Ureter (tissue), 1 donor: ENCODE data around the gene UNCX. TPM values are rescaled to one million over a fixed set of nuclear protein-coding genes. Genes with fewer than 3 reads are reported as not detected.

ENCODE experiments used
- DNase-seq: peaks from one replicate; pipeline ENCODE4 v3.0.0-alpha.2; 2020; ENCODE audit warnings: low spot score
- total RNA-seq: library from RNA; stranded (reverse); gene quantifications from one replicate; pipeline ENCODE4 v1.2.4, GENCODE V29; 2023
- donor health status: DM: yes; HTN: yes; CAD: no.

The UNCX gene
- total RNA-seq, 1 donor from 2014 or later, result not detected

DNA sequence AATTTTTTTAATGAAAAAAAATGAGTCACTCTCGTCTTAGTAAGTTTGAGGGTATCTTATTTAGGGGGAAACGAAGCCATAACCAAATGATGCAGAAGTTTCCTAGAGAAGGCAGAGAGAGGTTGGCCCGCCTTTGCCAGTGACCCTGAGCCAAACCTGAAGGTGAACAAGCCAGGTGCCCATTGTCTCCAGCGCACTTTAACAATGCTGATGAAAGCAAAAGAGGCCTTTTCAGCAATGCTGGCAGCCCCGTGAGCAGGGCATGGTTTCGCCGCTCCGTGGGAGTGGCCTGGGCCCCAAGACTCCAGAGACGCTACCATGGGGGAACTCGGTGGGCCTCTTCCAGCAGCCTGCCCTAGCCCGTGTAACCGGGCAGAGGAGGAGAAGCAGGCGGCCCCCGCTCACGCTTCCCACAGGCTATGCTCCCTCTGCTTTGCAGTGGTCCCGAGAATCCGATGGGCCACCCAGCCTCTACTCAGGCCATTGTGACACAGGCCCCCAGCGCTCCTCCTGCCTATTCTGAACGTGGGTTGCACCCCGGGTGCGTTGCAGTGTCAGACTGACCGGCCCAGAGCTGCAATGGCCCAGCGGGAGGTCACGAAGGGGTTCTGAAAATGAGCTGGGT, 14.0 kb upstream of the UNCX start:
- no peak for DNase-seq

DNA sequence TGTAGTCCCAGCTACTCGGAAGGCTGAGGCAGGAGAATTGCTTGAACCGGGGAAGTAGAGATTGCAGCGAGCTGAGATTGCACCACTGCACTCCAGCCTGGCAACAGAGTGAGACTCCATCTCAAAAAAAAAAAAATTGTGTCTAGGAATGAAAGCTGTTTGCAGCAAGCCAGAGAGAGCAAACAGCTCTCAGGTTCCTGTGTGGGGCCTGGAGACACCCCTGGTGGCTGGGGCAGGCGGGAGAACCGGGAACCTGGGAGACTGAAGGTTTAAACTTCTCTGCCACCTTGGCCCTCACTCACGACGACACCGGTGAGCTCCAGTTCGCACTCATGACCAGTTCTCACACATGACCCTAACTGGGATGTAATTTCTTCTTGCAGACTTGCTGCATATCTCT, 13.2 kb upstream of the UNCX start:
- no peak for DNase-seq

DNA sequence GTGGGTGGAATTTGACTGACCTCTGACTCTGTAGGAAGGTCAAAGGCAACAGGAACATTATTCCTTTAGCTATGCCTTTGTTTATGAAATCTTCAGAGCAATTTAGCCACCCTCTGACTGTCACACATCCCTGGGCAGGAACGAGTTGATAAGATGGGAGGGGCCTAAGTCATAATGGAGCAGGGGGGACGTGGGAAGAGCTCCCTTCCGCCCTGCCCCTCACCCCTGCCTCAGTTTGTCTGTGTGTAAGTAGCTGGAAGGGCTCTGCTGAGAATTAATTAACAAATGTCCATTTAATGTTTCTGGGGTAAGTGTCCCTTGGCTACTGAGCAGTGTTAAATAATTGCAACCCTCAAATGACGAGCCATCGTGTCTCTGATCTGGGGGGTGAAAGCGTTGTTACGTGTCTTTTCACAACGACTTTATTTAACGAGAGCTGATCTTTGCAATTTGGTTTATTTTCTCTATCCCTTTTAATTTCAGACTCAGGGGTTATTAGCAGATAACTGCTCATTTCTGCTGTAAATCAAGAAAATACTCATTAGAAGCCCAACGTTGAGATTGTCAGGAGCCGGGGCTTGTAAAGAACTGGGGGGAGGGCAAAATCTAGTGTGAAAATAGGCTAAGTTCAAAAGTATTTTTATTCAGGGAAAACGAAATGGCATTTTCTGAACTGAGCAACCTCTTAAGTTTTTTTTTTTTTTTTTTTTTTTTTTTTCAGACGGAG, 12.5 kb upstream of the UNCX start:
- no peak for DNase-seq

DNA sequence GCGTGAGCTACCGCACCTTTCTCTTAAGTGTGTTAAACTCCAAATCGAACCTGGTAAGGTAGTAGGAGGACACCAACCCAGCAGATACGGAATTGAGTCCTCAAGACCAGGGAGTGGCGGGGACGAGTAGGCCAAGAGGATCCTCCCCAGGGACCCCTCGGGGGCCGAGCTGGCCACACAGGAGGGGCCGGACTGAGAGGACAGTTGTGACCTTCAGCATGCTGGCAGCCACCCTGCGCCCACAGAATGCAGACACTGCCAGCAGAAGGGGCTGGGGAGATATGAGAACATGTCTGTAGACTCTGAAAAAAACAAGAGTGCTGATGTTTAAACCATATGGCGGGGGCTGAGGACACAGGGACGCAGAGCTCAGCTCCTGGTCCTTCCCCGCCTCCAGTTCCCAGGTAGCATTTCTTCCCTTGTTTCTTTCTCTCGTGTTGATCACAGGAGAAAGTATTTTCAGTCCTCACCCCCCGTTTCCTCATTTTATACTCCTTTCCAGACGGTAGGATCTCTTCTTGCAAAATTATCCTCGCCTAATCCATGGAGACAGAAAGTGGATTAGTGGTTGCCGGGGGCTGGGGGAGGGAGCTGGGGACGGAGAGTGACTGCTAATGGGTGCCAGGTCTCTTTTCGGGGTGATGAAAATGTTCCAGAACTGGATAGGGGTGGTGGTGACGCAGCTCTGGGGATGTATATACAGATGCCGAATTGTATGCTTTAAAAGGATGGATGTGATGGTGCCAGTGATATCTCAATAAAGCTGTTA, 11.5 kb upstream of the UNCX start:
- no peak for DNase-seq

DNA sequence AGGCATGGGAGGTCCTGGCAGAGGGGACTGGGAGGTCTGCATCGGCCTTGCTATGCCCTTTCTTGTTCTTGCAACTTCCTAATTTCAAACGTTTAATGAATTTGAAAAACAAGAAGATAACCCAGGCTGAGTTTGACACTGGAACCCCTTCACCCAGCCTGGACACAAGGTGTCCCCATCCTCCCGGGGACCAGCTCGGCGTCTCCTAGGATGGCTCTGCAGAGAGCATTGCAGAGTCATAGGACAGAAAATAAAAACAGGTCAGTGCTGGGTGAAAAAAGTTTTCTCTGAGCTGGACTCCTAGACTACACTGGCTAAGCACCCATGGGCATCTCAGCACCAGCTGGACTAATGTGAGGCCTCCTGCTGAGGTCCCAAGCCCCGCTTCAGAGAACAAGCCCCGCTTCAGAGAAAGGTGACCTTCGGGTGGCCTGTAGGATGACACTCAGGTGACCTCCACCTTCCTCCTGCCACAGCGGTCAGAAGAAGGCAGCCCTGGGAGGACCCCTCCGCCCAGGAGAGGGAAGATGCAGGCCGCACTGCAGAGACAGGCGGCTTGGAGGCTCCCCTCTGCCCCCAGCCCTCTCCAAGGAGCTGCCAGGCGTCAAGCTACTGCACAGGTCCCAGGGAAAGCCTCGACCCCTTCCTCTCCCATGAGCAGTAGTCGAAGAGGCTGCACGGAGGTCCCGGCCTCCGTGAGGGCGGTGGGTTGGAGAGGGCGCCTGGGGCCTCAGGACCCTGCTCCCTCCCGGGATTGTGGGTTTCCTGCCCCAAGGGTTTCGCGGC, 9.3 kb upstream of the UNCX start:
- no peak for DNase-seq

DNA sequence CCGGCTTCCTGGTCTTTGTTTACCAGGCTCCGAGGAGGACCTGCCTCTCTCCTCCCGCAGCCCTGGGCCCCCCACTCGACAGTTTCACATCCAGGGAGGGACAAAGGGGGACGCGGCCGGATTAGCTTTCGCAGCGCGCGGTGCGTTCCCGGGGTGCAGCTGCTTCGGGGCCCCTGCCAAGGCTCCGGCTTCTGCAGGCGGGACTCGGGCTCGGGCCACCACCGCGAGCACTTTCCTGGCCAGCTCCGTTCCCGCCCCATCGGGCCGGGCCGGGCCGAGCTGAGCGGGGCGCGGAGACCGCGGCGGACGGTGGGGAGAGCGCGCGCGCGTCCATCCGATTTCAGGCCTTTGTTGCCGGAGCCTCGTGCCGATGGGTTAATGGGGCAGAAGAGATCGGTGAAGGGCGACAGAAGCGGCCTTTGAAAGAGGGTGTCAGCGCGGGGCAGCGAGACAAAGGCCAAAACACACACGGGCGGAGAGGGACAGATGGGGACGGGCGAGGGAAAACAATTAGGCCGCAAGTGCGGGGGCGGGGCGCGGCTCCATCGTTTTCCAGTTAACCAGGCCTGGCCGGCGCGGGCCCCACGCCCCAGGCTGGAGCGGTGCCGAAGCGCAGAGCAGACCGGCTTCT, 8.5 kb upstream of the UNCX start:
- DNase-seq, result no peak

DNA sequence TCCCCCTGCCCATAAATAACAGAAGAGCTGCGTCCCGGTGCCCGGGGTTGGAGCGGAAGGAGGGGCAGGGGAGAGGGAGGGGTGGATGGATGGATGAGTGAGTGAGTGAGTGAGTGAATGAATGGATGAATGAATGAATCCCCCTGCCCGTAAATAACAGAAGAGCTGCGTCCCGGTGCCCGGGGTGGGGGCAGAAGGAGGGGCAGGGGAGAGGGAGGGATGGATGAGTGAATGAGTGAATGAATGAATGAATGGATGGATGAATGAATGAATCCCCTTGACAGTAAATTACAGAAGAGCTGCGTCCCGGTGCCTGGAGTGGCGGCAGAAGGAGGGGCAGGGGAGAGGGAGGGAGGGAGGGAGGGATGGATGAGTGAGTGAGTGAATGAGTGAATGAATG, 7.6 kb upstream of the UNCX start:
- no peak for DNase-seq

DNA sequence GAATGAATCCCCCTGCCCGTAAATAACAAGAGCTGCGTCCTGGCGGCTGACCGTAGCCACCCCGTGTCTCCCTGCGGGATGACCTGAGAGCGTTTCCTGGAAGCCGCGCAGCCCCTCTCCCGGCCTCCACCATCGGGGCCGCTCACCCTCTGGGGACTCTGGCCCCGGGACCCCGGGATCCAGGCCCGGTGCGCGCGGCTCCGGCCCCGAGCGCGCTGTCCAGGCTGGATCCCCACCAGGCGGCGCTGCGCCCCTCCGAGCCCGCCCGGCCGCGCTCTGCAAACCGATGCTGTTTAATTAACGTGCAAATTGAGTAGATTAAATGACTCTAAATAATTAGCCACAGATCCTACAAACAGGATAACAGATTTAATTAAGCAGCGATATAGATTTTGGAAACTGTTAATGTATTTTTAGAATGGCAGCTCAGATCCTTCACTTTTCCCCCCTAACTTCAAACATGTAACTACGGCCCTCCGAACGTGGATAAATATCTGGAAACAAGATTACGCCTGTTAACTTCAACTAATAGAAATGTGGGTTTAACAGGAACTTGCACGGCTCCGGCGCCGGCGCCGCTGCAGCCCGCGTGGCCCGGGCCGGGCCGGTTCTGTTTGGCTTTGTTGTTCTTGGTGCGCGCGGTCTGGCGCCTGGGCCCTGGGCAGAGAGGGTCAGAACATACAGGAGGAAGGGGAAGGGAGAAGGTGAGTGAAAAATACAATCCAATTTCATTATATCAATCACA, 7.1 kb upstream of the UNCX start:
- DNase-seq, result no peak

DNA sequence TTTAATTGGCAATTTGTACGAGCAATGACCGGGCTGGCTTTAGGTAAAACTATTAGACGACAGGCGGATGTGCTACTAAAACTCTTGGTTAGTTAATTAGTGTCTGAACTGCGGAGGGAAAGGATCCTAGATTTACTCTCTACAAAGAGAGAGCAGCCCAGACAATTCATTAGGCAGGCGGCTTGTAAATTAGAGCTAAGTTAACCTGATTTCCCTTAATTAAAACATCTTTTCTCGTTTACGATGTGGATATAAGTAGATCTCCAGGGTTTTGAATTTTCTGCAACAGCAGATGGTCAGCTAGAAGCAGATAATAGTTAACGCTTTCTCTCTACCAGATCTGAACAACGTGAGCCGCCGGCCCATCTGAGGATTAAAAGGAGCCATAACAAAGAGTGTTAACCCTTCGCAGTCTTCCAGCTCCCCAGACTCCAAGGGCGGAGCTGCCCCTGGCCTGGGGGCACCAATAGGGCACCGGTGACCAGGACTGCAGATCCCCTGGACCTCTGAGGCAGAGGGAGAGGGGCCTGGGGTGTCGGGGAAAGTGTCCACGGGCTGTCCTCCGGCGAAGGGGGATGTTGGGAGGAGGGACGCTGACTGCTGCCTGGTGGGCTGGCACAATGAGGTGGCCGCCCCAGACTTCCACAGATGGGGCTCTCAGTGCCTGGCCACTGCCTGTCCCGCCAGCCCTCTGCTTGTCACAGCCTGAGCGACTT, 6.3 kb upstream of the UNCX start:
- DNase-seq, result no peak

DNA sequence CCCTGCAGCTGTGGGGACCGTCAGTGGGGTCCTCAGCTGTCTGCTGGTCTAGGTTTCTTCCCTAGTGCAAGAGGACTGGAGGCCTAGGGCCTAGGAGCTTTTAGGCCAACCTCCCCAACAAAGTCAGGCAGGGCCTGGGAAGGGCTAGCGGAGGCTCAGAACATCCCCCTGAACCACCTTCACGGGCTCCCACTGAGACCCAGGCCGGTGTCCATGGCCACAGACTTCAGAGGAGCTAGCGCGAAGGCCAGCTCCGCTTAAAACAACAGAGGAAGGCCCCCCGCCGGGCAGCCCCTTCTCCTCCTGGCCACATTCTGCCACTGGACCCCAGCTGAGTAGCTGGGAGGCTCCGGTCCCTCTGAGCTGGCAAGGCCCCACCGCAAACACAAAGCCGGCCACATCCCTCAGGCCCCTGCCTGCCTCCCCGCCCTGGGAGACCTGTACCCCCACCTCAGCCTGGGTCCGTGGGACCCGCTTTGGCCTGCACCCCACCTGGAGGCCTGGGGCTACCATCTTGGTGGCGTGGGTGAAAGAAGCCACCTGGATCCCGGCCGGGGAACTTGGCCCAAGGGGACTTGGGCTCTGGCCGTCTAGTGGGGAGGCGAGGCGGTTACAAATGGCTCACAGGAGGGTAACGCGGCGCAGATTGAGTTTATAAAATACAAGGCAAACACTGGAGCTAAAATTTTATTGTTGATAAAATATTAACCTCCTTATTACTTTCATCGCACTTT, 5.4 kb upstream of the UNCX start:
- DNase-seq, result no peak

DNA sequence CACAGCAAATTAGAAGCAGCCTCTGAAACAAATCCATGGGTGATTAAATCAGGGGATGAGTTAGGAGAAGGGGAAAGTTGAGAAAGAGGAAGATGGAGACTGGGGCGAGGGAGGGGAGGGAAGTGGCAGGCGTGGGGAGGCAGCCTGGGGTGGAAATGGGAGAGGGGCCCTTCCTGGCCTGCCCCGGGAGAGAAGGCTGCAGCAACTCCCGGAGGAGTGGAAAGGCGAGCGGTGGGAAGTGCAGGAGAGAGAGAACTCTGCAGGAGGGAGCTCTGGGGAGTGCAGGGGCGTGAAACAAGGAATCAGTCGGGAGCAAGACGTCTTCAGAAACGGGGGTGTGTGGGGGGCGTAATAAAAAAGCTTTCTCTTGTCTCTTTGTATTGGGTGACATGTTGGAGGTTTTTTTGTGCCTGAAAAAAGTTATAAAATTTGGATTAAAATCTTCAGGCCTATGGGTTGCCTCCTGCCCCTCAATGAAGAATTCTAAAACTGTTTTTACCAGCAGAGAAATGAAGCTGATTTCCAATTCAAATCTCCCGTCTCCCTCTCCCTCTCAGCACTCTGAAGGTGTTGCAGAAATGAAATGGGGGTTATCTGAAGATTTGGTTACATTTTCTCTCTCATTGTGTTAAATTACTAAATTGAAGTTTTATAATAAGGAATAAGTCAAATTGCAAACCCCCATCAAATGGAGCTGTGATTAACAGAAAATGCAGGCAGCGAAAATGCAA, 4.7 kb upstream of the UNCX start:
- DNase-seq, result no peak

DNA sequence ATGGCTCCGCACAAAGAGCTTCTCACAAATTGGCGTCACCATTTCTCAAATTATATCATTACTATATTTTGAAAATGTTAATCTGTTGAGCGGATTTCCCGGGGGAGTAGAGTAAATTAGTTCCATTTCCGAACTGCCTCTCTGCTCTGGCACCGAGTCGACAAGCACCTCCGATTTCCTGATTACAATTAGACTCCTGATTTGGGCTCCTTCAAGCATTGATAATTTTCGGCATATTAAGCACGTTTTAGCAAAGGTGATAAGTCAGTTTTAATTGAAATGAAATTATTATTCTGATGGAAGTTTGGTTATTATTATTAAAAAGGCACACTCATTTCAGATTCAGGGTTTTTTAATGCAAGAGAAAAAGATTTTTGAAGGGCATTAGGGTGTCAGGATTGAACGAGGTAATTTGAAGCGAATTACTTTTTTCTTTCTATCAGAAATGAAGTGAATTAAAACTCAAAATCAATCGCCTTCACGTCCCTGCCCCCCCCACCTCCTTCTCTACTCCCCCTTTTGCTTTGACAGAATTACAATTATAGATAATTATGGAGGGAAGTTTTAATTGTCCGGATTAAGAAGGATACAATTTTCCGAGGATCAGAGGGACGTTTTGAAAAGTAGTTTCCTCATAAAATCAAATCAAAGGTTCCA, 4.0 kb upstream of the UNCX start:
- DNase-seq, result no peak

DNA sequence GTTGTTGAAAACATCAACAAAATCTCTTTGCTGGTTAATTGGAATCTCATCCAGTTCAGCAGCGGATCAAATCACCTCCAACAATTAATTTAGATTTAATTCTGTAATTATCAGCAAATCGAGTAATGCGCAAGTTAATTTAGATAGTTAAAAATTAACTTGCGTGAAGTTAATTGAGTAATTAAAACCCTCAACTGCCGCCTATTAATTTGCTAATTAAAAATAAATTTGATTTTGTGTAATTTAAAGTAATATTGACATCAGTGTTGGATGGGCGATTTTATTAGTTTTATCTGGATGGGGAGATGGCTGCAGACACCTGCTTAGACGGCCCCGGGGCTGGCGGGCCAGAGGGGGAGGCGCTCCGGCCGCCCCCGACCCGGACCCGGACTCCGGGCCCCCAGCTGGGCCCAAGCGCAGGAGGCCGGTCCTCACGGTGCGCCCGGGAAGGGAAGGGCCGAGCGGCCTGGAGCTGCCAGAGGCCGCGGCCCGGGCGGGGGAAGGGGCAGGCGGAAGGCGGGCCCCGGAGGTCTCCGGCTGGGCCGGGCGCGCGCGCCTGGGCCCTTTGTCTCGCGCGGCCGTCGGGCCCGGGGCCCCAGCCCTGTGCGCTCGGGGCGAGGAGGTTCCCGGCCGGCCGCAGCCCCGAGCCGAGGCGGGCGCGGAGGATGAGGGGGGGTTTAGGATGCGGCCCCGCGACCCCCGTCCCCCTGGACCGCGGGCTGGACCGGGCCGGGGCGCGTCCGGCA, 3.3 kb upstream of the UNCX start:
- DNase-seq, result no peak

DNA sequence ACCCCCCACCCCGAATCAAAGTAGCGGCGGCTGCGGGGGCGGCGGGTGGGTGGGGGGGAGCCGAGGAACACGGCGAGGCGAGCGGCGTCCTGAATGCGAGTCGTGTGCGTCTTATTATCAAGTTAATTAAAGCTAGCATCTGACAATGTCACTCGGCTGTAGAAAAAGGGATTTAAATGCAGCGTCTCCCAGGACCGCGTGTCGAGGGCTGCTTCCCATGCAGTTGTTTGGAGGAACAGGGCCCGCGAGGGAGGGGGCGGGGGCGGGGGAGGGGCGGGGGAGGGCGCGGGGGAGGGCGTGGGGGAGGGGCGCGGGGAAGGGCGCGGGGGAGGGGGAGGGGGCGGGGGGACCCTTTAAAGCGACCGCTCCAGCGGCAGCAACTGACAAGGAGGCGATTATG, 2.7 kb upstream of the UNCX start:
- no peak for DNase-seq

DNA sequence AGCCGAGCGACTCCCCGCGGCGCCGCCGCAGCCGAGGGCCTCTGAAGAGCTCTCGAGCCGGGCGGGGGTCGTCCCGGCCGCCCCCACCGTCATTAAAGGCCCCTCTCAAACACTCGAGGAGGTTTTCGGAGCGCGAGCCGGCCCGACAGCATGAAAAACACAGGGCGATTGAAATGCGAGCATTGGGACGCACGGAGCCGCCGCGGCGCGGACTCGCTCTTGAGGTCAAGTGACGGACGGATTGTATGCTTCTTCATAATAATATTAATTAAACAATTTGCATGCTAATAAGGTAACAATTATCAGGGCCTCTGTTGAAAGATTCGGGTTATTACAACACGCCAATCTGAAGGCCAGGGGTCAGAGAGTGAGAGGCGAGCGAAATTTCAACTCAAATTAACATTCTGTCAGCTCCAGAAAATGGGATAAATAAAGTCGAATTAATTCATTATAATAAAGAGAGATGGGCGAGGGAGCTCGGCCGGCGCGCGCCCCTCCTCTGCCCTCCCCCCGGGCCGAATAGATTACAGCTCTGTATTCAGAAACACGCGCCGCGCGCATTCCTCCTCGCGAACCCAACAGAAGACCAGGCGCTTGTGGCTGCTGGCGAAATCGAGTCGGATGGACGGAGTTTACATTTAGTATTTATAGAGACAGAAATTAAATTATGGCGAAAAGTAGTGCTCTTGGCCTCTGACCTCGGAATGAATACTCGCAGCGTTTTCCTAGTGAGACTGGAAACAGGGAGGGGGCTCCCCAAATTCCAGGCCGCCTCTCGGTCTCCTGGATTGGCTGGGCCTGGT, 2.1 kb upstream of the UNCX start:
- no peak for DNase-seq

DNA sequence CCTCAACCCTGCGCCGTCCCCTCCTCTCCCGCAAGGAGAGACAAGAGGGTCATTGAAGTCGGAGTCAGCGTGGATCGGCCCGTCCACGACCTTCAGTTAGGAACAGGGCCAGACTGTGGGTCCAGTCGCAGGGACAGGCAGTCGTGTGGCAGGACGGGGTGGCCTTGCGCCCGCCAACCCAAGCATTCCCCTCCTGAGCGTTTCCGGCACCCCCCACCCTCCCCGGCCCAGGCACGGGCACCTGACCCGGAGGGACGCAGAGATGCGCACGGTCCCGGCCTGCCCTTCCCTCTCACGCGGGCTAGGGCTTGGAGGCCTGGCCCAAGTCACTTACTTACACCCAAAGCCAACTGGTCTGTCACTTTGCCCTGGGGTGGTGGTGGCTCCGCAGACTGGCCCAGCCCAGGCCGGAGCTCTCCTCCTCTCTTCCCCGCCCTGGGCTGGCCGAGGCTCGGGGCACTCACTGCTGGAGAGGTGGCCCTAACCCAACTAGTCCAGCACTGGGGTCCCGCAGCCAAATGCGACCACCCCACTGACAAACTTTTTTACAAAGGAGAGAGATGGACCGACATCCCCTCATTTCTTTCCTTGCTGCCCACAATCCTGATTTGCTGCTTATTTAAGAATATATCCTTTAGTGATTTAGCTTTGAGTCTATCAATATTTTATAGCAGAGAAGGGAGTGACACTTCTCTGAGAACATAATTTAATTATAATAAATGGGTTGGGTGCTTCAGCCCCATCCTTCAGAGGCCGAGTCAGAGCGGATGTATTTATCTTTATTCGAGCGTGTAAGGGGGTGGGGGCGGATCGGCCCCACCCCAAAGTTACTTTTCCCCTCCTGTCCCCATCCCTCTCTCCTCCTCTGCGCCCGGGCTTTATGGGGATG, 1.2 kb upstream of the UNCX start:
- DNase-seq, result no peak
